Measurements from ENCODE around the gene TNRC6A.
A peak's percentile ranks its signal among the peaks of the same experiment; 100 is the strongest.

The TNRC6A gene

DNA sequence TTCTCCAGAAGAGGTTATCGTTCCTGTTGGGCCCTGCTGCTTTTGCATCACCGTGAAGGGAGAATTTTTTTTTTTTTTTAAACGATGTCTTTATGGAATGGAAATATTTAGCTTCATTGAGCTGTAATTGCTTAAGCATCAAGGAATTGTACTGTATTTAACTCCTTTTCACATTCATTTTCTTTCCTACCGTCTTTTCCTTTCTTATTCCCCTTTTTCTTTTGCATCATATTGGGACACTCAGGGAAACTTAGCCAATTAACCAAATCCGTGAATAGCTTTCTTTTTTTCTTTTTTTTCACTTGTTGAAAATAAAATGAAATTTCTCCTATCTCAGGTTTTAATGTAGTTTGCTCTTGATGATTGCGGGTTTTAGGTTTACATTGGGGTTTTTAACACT lies 1.5 kb downstream of the TNRC6A start:
- no peak overlapping the region for H3K27ac ChIP-seq
- CTCF ChIA-PET: interaction anchor here (0.6 kb wide), 2 partner anchors 13 to 15 kb away, joined by 3 to 5 read pairs; no protein-coding TSS in a partner anchor
- no peak for TF ChIP-seq CTCF (conservative IDR thresholded peaks at IDR 0.05; ENCODE audit: low read depth)
- DNase-seq (ENCODE audit: low spot score): no peak
- POLR2A ChIA-PET (ENCODE audit: low non-redundant PET): interaction anchor here (0.6 kb wide), 2 partner anchors 151 to 1244 kb away, joined by 6 to 7 read pairs; no protein-coding TSS in a partner anchor

DNA sequence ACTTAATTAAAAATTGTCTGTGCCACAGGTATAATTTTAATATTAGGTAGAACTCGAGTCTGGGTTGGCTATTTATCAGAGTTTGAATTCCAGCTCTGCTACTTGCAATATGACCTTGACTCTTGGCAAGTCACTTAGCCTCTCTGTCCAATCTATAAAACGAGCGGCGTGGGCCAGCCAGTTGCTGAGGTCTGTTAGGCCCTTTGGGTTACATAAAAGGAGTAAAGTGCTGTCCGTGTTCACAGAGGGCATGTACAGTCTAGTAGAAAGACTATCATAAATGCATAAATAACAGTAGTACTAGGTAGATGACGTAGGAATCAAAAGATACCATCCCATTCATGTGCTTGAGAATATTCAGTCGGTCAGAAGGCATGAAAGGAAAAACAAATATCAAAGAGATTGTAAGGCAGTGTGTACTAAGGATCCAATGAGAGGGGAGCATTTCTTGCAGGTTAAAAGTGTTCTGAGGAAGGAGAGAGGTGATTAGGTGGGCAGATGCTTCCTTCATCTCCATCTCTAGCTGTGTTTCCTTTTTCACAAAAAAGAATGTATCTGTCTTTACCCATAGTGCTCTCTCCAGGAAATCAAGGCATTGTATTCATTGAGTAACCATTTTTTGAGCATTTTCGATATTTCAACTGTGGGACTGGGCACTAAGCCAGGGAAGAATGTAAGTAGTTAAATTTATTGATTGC lies 2.4 kb downstream of the TNRC6A start:
- POLR2A ChIA-PET (ENCODE audit: low non-redundant PET): no interaction called here

DNA sequence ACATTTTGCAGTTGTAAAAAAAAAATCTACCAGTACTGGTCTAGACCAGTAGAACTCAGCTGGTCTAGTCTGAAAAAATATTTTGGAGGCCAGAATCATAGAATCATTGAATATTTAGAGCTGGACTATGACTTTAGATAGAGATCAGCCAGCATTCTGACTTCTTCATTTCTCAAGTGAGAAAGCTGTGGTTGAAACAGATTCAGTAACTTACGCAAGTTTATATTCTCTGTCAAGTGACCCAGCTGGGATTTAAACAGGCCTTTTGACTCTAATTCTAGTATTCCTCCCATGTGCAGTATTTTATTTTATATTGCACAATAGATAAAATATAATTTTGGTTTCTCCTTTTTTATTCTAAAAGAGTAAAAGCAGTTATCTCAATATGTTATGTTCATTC lies 4.9 kb downstream of the TNRC6A start:
- no peak for DNase-seq (ENCODE audit: low spot score)
- ChIA-PET CTCF (no interaction called here), POLR2A (ENCODE audit: low non-redundant PET) (no interaction called here)
- TF ChIP-seq CTCF (conservative IDR thresholded peaks at IDR 0.05; ENCODE audit: low read depth): no peak
- no peak overlapping the region for H3K27ac ChIP-seq

More for the DNA sequence above, 2.4 kb downstream of the TNRC6A start:
- TF ChIP-seq CTCF (conservative IDR thresholded peaks at IDR 0.05; ENCODE audit: low read depth): no peak
- no peak overlapping the region for H3K27ac ChIP-seq
- CTCF ChIA-PET: interaction anchor here (0.6 to 0.7 kb wide), 2 partner anchors 197 to 202 kb away, joined by 3 read pairs; no protein-coding TSS in a partner anchor
- no peak for DNase-seq (ENCODE audit: low spot score)

- ChIA-PET CTCF (no interaction called here), POLR2A (ENCODE audit: low non-redundant PET) (no interaction called here)
- H3K27ac ChIP-seq: no peak overlapping the region
- no peak for TF ChIP-seq CTCF (conservative IDR thresholded peaks at IDR 0.05; ENCODE audit: low read depth)
- no peak for DNase-seq (ENCODE audit: low spot score)
Observed at GRCh38 chr16:24736758-24737157, 7.3 kb downstream of the TNRC6A start.

GRCh38 chr16:24737391-24737871 lies 8.0 kb downstream of the TNRC6A start:
- CTCF ChIA-PET: no interaction called here
- DNase-seq (ENCODE audit: low spot score): peak; percentile 20
- POLR2A ChIA-PET (ENCODE audit: low non-redundant PET): no interaction called here
- TF ChIP-seq CTCF (conservative IDR thresholded peaks at IDR 0.05; ENCODE audit: low read depth): no peak
- no peak overlapping the region for H3K27ac ChIP-seq

GRCh38 chr16:24737916-24738594 lies 8.6 kb downstream of the TNRC6A start:
- CTCF ChIA-PET: no interaction called here
- POLR2A ChIA-PET (ENCODE audit: low non-redundant PET): no interaction called here
- no peak for TF ChIP-seq CTCF (conservative IDR thresholded peaks at IDR 0.05; ENCODE audit: low read depth)
- no peak overlapping the region for H3K27ac ChIP-seq
- no peak for DNase-seq (ENCODE audit: low spot score)

Measured in RWPE1 (cell line).